HEK293 (cell line): ENCODE data around the gene L3MBTL1.
A peak's percentile ranks its signal among the peaks of the same experiment; 100 is the strongest.

Experiments
- ATF2 ChIP-seq: fragments of 450-650 bp; formaldehyde crosslinking; IDR thresholded peaks from 2 replicates; pipeline ENCODE4 v1.5.1; 2016; ENCODE audit warnings: missing biosample characterization, missing genetic modification characterization, low read depth
- CTCF ChIP-seq: fragments of 450-650 bp; formaldehyde crosslinking; IDR thresholded peaks from 2 replicates; pipeline ENCODE4 v1.5.1; 2016; ENCODE audit warnings: missing biosample characterization, missing genetic modification characterization
- GFI1B ChIP-seq: fragments of 450-650 bp; formaldehyde crosslinking; IDR thresholded peaks from 2 replicates; pipeline ENCODE4 v1.5.1; 2016; ENCODE audit warnings: missing biosample characterization, missing genetic modification characterization
- GLIS2 ChIP-seq: fragments of 450-650 bp; formaldehyde crosslinking; IDR thresholded peaks from 2 replicates; pipeline ENCODE4 v1.5.1; 2016; ENCODE audit warnings: missing biosample characterization, missing genetic modification characterization
- HIC1 ChIP-seq: fragments of 450-650 bp; formaldehyde crosslinking; IDR thresholded peaks from 2 replicates; pipeline ENCODE4 v1.5.1; 2016; ENCODE audit warnings: missing biosample characterization, missing genetic modification characterization
- PRDM2 ChIP-seq: fragments of 450-650 bp; formaldehyde crosslinking; IDR thresholded peaks from 2 replicates; pipeline ENCODE4 v1.5.1; 2016; ENCODE audit warnings: missing biosample characterization, missing genetic modification characterization, borderline replicate concordance
- YY1 ChIP-seq: fragments of 450-650 bp; formaldehyde crosslinking; IDR thresholded peaks from 2 replicates; pipeline ENCODE4 v1.5.1; 2018; ENCODE audit warnings: missing biosample characterization, missing genetic modification characterization
- YY2 ChIP-seq: fragments of 450-650 bp; formaldehyde crosslinking; IDR thresholded peaks from 2 replicates; pipeline ENCODE4 v1.5.1; 2016; ENCODE audit warnings: missing biosample characterization, missing genetic modification characterization
- ZBTB11 ChIP-seq: fragments of 450-650 bp; formaldehyde crosslinking; conservative IDR thresholded peaks from 2 replicates; pipeline ENCODE4 v1.5.1; 2016; ENCODE audit warnings: low read depth, missing biosample characterization, missing genetic modification characterization
- ZBTB20 ChIP-seq: fragments of 450-650 bp; formaldehyde crosslinking; IDR thresholded peaks from 2 replicates; pipeline ENCODE4 v1.5.1; 2016; ENCODE audit warnings: missing biosample characterization, missing genetic modification characterization
- ZNF133 ChIP-seq: fragments of 450-650 bp; formaldehyde crosslinking; IDR thresholded peaks from 2 replicates; pipeline ENCODE4 v1.5.1; 2016; ENCODE audit warnings: missing biosample characterization, missing genetic modification characterization
- ZNF184 ChIP-seq: fragments of 450-650 bp; IDR thresholded peaks from 2 replicates; pipeline ENCODE4 v1.5.1; 2018; ENCODE audit warnings: missing biosample characterization, mild to moderate bottlenecking, missing genetic modification characterization
- ZNF214 ChIP-seq: fragments of 450-650 bp; formaldehyde crosslinking; IDR thresholded peaks from 2 replicates; pipeline ENCODE4 v1.5.1; 2017; ENCODE audit warnings: missing biosample characterization, mild to moderate bottlenecking, missing genetic modification characterization, borderline replicate concordance
- ZNF398 ChIP-seq: fragments of 450-650 bp; formaldehyde crosslinking; IDR thresholded peaks from 2 replicates; pipeline ENCODE4 v1.5.1; 2017; ENCODE audit warnings: missing biosample characterization, missing genetic modification characterization
- ZNF600 ChIP-seq: fragments of 450-650 bp; formaldehyde crosslinking; IDR thresholded peaks from 2 replicates; pipeline ENCODE4 v1.5.1; 2016; ENCODE audit warnings: missing biosample characterization, missing genetic modification characterization
- ZNF701 ChIP-seq: fragments of 450-650 bp; formaldehyde crosslinking; IDR thresholded peaks from 2 replicates; pipeline ENCODE4 v1.5.1; 2016; ENCODE audit warnings: missing biosample characterization, missing genetic modification characterization
- ZXDB ChIP-seq: fragments of 450-650 bp; formaldehyde crosslinking; IDR thresholded peaks from 2 replicates; pipeline ENCODE4 v1.5.1; 2016; ENCODE audit warnings: missing biosample characterization, missing genetic modification characterization
- TF ChIP-seq, protein P1 (sequence below): fragments of 450-650 bp; formaldehyde crosslinking; IDR thresholded peaks from 2 replicates; pipeline ENCODE4 v1.5.1; 2016; ENCODE audit warnings: missing biosample characterization, missing genetic modification characterization

L3MBTL1 gene

GRCh38 chr20:43507150-43508080, at the start of gene L3MBTL1 (continued):
- TF ChIP-seq ATF2 (no peak), ZBTB20 (tag by site-specific recombination) (peak; percentile 85), ZNF600 (tag by site-specific recombination) (peak; percentile 50), GLIS2 (peak; percentile 90), ZNF184 (tag by site-specific recombination) (no peak), CTCF (tag by site-specific recombination) (peak; percentile 39; the same call in 1 of the 2 replicates), YY1 (no peak), GFI1B (tag by site-specific recombination) (no peak), ZNF133 (tag by site-specific recombination) (no peak), PRDM2 (tag by site-specific recombination) (no peak), HIC1 (tag by site-specific recombination) (no peak), ZNF214 (tag by site-specific recombination) (no peak), YY2 (tag by site-specific recombination) (no peak), ZNF701 (tag by site-specific recombination) (no peak), ZNF398 (tag by site-specific recombination) (0 out of 2 replicates have a peak, but pooled peaks have one; percentile 23), ZXDB (tag by site-specific recombination) (0 out of 2 replicates have a peak, but pooled peaks have one; percentile 11), ZBTB11 (tag by site-specific recombination) (no peak)
- TF ChIP-seq, protein P1, sequence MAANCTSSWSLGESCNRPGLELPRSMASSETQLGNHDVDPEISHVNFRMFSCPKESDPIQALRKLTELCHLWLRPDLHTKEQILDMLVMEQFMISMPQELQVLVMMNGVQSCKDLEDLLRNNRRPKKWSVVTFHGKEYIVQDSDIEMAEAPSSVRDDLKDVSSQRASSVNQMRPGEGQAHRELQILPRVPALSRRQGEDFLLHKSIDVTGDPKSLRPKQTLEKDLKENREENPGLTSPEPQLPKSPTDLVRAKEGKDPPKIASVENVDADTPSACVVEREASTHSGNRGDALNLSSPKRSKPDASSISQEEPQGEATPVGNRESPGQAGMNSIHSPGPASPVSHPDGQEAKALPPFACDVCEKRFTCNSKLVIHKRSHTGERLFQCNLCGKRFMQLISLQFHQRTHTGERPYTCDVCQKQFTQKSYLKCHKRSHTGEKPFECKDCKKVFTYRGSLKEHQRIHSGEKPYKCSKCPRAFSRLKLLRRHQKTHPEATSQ (tag by site-specific recombination): no peak
